ENCODE results near the gene MRM1.

Gene MRM1

GRCh38 chr17:36628576-36628975, 27.2 kb downstream of the MRM1 start:
- ATAC-seq, result no peak
- TF ChIP-seq PPARA (CRISPR knock-in tag; IDR thresholded peaks at IDR 0.05; ENCODE audit: borderline replicate concordance) (no peak), OSR1 (CRISPR knock-in tag; IDR thresholded peaks at IDR 0.05) (no peak), ESRRG (CRISPR knock-in tag; IDR thresholded peaks at IDR 0.05) (no peak), POU6F1 (CRISPR knock-in tag; IDR thresholded peaks at IDR 0.05; ENCODE audit: borderline replicate concordance, low read depth) (no peak), ZFP30 (CRISPR knock-in tag; IDR thresholded peaks at IDR 0.05) (no peak), TSHZ2 (CRISPR knock-in tag; IDR thresholded peaks at IDR 0.05) (no peak), ZFP3 (CRISPR knock-in tag; IDR thresholded peaks at IDR 0.05) (no peak)

- peak; percentile 96 for ATAC-seq
- no peak for TF ChIP-seq TOX (CRISPR knock-in tag; IDR thresholded peaks at IDR 0.05; ENCODE audit: borderline replicate concordance)
- no peak for TF ChIP-seq ESRRG (CRISPR knock-in tag; IDR thresholded peaks at IDR 0.05)
- no peak for TF ChIP-seq ZNF565 (CRISPR knock-in tag; conservative IDR thresholded peaks at IDR 0.05; ENCODE audit: low read depth)
- no peak for TF ChIP-seq CSDC2 (CRISPR knock-in tag; IDR thresholded peaks at IDR 0.05)
- no peak for TF ChIP-seq ZNF8 (CRISPR knock-in tag; IDR thresholded peaks at IDR 0.05)
- no peak for TF ChIP-seq OSR1 (CRISPR knock-in tag; IDR thresholded peaks at IDR 0.05)
- no peak for TF ChIP-seq ZFP30 (CRISPR knock-in tag; IDR thresholded peaks at IDR 0.05)
- no peak for TF ChIP-seq SNAI2 (CRISPR knock-in tag; IDR thresholded peaks at IDR 0.05)
Measured at GRCh38 chr17:36629252-36629847, 28.0 kb downstream of the MRM1 start.

- TF ChIP-seq POU6F1 (CRISPR knock-in tag; IDR thresholded peaks at IDR 0.05; ENCODE audit: borderline replicate concordance, low read depth) (no peak), ESRRG (CRISPR knock-in tag; IDR thresholded peaks at IDR 0.05) (no peak), PPARA (CRISPR knock-in tag; IDR thresholded peaks at IDR 0.05; ENCODE audit: borderline replicate concordance) (no peak), ZNF70 (CRISPR knock-in tag; IDR thresholded peaks at IDR 0.05) (no peak), ZFP3 (CRISPR knock-in tag; IDR thresholded peaks at IDR 0.05) (no peak), BACH2 (CRISPR knock-in tag; IDR thresholded peaks at IDR 0.05; ENCODE audit: borderline replicate concordance) (no peak), RARB (CRISPR knock-in tag; IDR thresholded peaks at IDR 0.05) (no peak), CREB5 (CRISPR knock-in tag; IDR thresholded peaks at IDR 0.05; ENCODE audit: low read depth) (no peak), PATZ1 (CRISPR knock-in tag; IDR thresholded peaks at IDR 0.05; ENCODE audit: borderline replicate concordance) (no peak), ZC3H10 (CRISPR knock-in tag; IDR thresholded peaks at IDR 0.05) (no peak)
- no peak for ATAC-seq
Measured at GRCh38 chr17:36629970-36630502, 28.7 kb downstream of the MRM1 start.

- ATAC-seq, result no peak
- TF ChIP-seq ZFP30 (CRISPR knock-in tag; IDR thresholded peaks at IDR 0.05), result no peak
- no peak for TF ChIP-seq ZNF8 (CRISPR knock-in tag; IDR thresholded peaks at IDR 0.05)
- no peak for TF ChIP-seq PATZ1 (CRISPR knock-in tag; IDR thresholded peaks at IDR 0.05; ENCODE audit: borderline replicate concordance)
- no peak for TF ChIP-seq ARNTL (CRISPR knock-in tag; IDR thresholded peaks at IDR 0.05; ENCODE audit: borderline replicate concordance, low read depth)
- TF ChIP-seq BACH2 (CRISPR knock-in tag; IDR thresholded peaks at IDR 0.05; ENCODE audit: borderline replicate concordance), result no peak
- TF ChIP-seq ZFP3 (CRISPR knock-in tag; IDR thresholded peaks at IDR 0.05), result no peak
- no peak for TF ChIP-seq CSDC2 (CRISPR knock-in tag; IDR thresholded peaks at IDR 0.05)
- TF ChIP-seq GLIS3 (CRISPR knock-in tag; IDR thresholded peaks at IDR 0.05), result no peak
- TF ChIP-seq TCF4 (CRISPR knock-in tag; IDR thresholded peaks at IDR 0.05; ENCODE audit: borderline replicate concordance), result no peak
- TF ChIP-seq RARB (CRISPR knock-in tag; IDR thresholded peaks at IDR 0.05), result no peak
- TF ChIP-seq POU6F1 (CRISPR knock-in tag; IDR thresholded peaks at IDR 0.05; ENCODE audit: borderline replicate concordance, low read depth), result no peak
- no peak for TF ChIP-seq ZNF565 (CRISPR knock-in tag; conservative IDR thresholded peaks at IDR 0.05; ENCODE audit: low read depth)
Measured at GRCh38 chr17:36631022-36631421, 29.6 kb downstream of the MRM1 start.
